OCI-LY1 (cell line): ENCODE results near the gene FOXK1.

Experiments used
- CTCF ChIP-seq: fragments of 200-600 bp; sonication (generic), shearing (Covaris generic); IDR thresholded peaks from 2 replicates; pipeline ENCODE4 v1.5.1; 2017; ENCODE audit warnings: mild to moderate bottlenecking, antibody characterized with exemption, low read length, moderate library complexity, mixed read lengths
- EZH2 ChIP-seq: fragments of 200-600 bp; sonication (generic), shearing (Covaris generic); IDR thresholded peaks from 2 replicates; pipeline ENCODE4 v1.8.0; 2017; ENCODE audit warnings: borderline replicate concordance, mixed run types, mild to moderate bottlenecking, antibody characterized with exemption, low read length, moderate library complexity, mixed read lengths

GRCh38 chr7:4764402-4765007, 82.4 kb downstream of the FOXK1 start:
- TF ChIP-seq CTCF (no peak), EZH2 (no peak)
